Tibial nerve (tissue), 4 donors: ENCODE measurements around the gene ST6GALNAC4. TPM values are rescaled to one million over a fixed set of nuclear protein-coding genes. Genes with fewer than 3 reads are reported as not detected.

Experiments used
- DNase-seq, 2 donors: peaks; one replicate each; pipeline ENCODE4 v3.0.0-alpha.2; 2019; ENCODE audit warnings: low spot score in 2 of 2
- H3K27ac ChIP-seq, 4 donors: fragments of 200-600 bp; sonication (generic) in 3 of 4; one replicate each; pipeline ENCODE4 v1.5.1; 2017 to 2019; ENCODE audit warnings: mild to moderate bottlenecking in 1 of 4
- H3K27me3 ChIP-seq, 2 donors: fragments of 200-600 bp; sonication (generic) in 1 of 2; one replicate each; pipeline versions ENCODE4 v1.5.1 to v1.6.0; 2017 to 2019
- H3K36me3 ChIP-seq, 3 donors: fragments of 200-600 bp; sonication (generic); one replicate each; pipeline ENCODE4 v1.5.1; 2018 to 2019
- H3K4me1 ChIP-seq, 4 donors: fragments of 200-600 bp; sonication (generic) in 3 of 4; one replicate each; pipeline ENCODE4 v1.5.1; 2017 to 2019
- H3K4me3 ChIP-seq, 4 donors: fragments of 200-600 bp; sonication (generic) in 3 of 4; one replicate each; pipeline ENCODE4 v1.5.1; 2017 to 2019; ENCODE audit warnings: mild to moderate bottlenecking in 1 of 4, moderate library complexity in 1 of 4
- H3K9me3 ChIP-seq, 4 donors: fragments of 200-600 bp; sonication (generic) in 3 of 4; one replicate each; pipeline ENCODE4 v1.5.1; 2017 to 2019
- EP300 ChIP-seq, 2 donors: sonication (generic); formaldehyde crosslinking; IDR thresholded peaks; one replicate each; pipeline ENCODE4 v1.6.1; 2017; ENCODE audit warnings: antibody characterized with exemption in 2 of 2, mild to moderate bottlenecking in 1 of 2
- POLR2A ChIP-seq, 2 donors: fragments of 450-650 bp; IDR thresholded peaks; one replicate each; pipeline ENCODE4 v1.6.1; 2017; ENCODE audit warnings: antibody characterized with exemption in 2 of 2, mild to moderate bottlenecking in 2 of 2, moderate library complexity in 2 of 2
- WGBS, 2 donors: methylation state at CpG; one replicate each; pipeline ENCODE4 v1.1.5; 2018; 5-methylcytosine and 5-hydroxymethylcytosine counted together
- total RNA-seq, 4 donors: library from RNA; depleted of rRNA; stranded (reverse); fragments of >200 nt; gene quantifications; one replicate each; pipeline ENCODE4 v1.1.0, GENCODE V29; 2016
- TF ChIP-seq, protein P1 (sequence below), 5 experiments: fragments of 200-600 bp in 3 of 5; fragments of 450-650 bp in 2 of 5; sonication (generic) in 3 of 5; IDR thresholded peaks; one replicate each; pipeline ENCODE4 v1.5.1; 2016 to 2019; ENCODE audit warnings: antibody characterized with exemption in 5 of 5, mild to moderate bottlenecking in 3 of 5, moderate library complexity in 2 of 5

Gene ST6GALNAC4
- total RNA-seq, 4 donors from 2014 or later = 23.9 to 70.5 (median 37.0) TPM

DNA sequence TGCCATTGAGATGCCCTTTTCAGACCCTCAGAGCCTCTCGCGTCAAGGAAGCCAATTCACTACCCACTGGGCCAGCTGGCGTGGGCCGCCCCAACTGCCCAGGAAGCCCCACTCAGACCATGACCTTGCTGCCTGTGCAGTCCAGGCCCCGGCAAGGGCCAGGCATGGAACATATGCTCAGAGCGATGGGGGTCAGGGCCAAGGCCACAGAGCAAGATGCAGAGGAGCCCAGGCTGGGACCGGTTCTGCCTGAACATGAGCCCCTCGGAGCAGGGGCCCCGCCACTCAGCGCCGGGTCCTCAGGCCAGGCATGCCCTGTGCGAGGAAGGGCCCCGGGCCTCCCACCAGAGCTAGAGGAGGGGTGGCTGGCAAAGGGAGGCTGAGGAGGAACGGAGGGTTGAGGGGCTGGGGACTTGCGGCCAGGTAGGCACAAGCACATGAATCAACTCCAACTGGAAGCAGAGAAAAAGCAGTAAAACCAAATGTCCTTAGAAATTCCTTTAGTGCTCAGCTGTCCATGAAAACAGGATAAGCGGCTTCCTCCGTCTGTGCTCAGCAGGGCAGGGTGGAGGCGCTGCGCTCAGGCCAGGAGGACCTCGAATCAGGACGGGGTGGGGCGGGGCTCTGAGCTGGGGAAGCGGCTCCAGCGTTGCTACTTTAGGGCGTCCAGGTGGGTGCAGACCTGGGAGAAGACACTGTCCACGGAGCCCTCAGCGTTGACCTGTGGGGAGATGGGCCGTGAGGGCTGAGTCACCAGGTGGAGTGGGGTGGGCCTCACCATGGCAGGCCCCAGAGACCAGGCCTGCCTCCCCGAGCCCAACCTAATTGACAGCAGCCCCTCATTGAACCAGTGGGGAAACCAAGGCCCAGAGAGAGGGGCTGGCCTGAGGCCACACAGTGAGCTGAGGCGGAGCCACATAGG lies 49.2 kb downstream of the ST6GALNAC4 start:
- Histone ChIP-seq H3K27me3 (no peaks in the 10 kb centered on the region), H3K4me3 (no peak overlapping the region), H3K4me1 (peaks cover 0 to 22% (median 7%) of the 10 kb centered on the region in 4 donors), H3K9me3 (no peaks in the 10 kb centered on the region), H3K27ac (peak overlapping the region in 1 of 4 donors; percentile 50), H3K36me3 (peaks cover 0 to 52% (median 0%) of the 10 kb centered on the region in 3 donors)
- no peak for TF ChIP-seq POLR2A (IDR thresholded peaks at IDR 0.05)
- TF ChIP-seq, protein P1, sequence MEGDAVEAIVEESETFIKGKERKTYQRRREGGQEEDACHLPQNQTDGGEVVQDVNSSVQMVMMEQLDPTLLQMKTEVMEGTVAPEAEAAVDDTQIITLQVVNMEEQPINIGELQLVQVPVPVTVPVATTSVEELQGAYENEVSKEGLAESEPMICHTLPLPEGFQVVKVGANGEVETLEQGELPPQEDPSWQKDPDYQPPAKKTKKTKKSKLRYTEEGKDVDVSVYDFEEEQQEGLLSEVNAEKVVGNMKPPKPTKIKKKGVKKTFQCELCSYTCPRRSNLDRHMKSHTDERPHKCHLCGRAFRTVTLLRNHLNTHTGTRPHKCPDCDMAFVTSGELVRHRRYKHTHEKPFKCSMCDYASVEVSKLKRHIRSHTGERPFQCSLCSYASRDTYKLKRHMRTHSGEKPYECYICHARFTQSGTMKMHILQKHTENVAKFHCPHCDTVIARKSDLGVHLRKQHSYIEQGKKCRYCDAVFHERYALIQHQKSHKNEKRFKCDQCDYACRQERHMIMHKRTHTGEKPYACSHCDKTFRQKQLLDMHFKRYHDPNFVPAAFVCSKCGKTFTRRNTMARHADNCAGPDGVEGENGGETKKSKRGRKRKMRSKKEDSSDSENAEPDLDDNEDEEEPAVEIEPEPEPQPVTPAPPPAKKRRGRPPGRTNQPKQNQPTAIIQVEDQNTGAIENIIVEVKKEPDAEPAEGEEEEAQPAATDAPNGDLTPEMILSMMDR (IDR thresholded peaks at IDR 0.05) = no peak
- no peak for TF ChIP-seq EP300 (IDR thresholded peaks at IDR 0.05)
- WGBS, 2 donors = 82 to 83% methylated on average over 26 to 30 of the region's 30 CpGs
- no peak for DNase-seq

DNA sequence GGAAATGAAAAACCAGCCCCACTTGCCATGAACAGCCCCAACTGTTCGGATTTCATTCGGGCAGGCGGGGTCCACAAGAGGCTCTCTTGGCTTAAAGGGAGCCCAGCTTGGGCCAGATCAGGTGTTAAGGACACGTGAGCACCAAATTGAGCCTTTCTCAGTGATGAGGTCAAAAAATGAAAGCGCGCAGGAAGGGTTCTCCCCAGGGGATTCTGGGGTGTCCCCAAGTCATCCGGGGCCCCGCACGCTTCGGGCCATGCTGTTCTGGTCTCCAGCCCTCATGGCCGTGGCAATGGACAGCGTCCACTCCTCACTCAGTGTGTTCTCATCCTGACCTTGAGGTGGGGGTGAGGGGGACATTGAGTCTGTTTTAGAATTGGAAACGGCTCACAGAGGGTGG lies 50.3 kb downstream of the ST6GALNAC4 start:
- 89% methylated on average over 13 of the region's 13 CpGs for WGBS, 2 donors
- TF ChIP-seq, protein P1 (IDR thresholded peaks at IDR 0.05) = no peak
- no peak for TF ChIP-seq EP300 (IDR thresholded peaks at IDR 0.05)
- no peak for TF ChIP-seq POLR2A (IDR thresholded peaks at IDR 0.05)

DNA sequence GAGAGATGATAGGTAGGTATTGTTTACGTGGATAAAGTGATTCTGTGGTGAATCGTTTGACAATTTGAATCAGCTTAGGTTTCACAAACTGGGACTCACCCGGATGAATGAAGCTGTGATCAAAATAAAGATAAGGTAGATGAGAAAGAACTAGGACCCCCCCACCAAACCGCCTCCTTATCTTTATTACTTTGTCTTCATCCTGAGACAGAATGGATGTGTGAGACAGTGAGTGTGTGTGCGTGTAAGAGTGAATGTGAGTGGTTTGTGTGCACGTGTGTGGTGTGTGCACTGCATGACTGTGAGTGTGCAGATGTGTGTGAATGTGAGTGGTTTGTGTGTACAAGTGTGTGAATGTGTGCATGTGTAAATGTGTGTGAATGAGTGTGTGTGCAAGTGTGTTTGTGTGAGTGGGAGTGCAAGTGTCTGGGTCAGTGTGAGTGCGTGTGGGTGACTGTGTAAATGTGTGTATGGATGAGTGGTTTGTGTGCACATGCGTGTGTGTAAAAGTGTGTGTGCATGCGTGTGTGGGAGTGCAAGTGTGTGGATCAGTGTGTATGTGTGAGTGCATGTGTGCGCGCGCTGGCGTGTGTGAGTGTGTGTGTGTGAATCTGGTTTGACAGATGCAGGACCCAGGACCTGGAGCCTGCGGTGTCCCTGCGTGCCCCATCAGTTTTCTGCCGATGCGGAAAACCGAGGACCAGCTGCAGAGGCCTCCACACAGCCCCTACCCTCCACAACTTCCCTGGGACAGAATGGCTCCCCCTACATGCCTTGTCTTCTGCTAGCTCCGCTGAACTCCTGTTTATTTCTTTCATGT lies 51.0 kb downstream of the ST6GALNAC4 start:
- Histone ChIP-seq H3K4me1 (peaks cover 0 to 36% (median 22%) of the 10 kb centered on the region in 4 donors), H3K36me3 (peaks cover 0 to 34% (median 0%) of the 10 kb centered on the region in 3 donors), H3K27ac (no peak overlapping the region), H3K4me3 (no peak overlapping the region), H3K9me3 (no peaks in the 10 kb centered on the region), H3K27me3 (no peaks in the 10 kb centered on the region)
- no peak for DNase-seq
- TF ChIP-seq POLR2A (IDR thresholded peaks at IDR 0.05) (no peak), EP300 (IDR thresholded peaks at IDR 0.05) (no peak)
- TF ChIP-seq, protein P1 (IDR thresholded peaks at IDR 0.05) = no peak
- WGBS, 2 donors = 75 to 78% methylated on average over 19 of the region's 19 CpGs

More for the DNA sequence above, 50.3 kb downstream of the ST6GALNAC4 start:
- Histone ChIP-seq H3K27me3 (no peaks in the 10 kb centered on the region), H3K27ac (no peak overlapping the region), H3K4me1 (peaks cover 0 to 33% (median 17%) of the 10 kb centered on the region in 4 donors), H3K9me3 (no peaks in the 10 kb centered on the region), H3K4me3 (no peak overlapping the region), H3K36me3 (peaks cover 0 to 41% (median 0%) of the 10 kb centered on the region in 3 donors)
- DNase-seq = no peak

DNA sequence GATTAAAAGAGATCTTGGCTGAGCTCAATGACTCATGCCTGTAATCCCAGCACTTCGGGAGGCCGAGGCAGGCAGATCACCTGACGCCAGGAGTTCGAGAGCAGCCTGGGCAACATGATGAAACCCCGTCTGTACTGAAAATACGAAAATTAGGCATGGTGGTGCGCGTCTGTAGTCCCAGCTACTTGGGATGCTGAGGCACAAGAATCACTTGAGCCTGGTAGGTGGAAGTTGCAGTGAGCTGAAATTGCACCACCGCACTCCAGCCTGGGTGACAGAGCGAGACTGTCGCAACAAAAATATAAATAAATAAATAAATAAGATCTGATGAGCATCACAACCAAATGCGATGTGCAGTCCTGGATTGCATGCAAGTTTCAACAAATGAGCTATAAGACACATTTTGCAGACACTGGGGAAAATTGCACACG lies 53.6 kb downstream of the ST6GALNAC4 start:
- Histone ChIP-seq H3K9me3 (no peaks in the 10 kb centered on the region), H3K4me3 (no peak overlapping the region), H3K27me3 (no peaks in the 10 kb centered on the region), H3K36me3 (peaks cover 0 to 18% (median 0%) of the 10 kb centered on the region in 3 donors), H3K27ac (peak overlapping the region in 3 of 4 donors; percentile 77 to 84 (median 81)), H3K4me1 (peaks cover 0 to 39% (median 25%) of the 10 kb centered on the region in 4 donors)
- 87 to 88% methylated on average over 13 of the region's 13 CpGs for WGBS, 2 donors
- DNase-seq = no peak
- TF ChIP-seq POLR2A (IDR thresholded peaks at IDR 0.05) (no peak), EP300 (IDR thresholded peaks at IDR 0.05) (no peak)
- TF ChIP-seq, protein P1 (IDR thresholded peaks at IDR 0.05) = no peak
